WTC11 (cell line): ENCODE measurements around the gene ELANE. TPM values are rescaled to one million over a fixed set of nuclear protein-coding genes. Genes with fewer than 3 reads are reported as not detected.
A peak's percentile ranks its signal among the peaks of the same experiment; 100 is the strongest.

Experiments
- ATAC-seq: fragments of 200-7000 bp; cut with Tn5 transposase; 2 replicates; pipeline ENCODE4 v1.10.0; 2021; ENCODE audit warnings: mild to moderate bottlenecking, moderate library complexity
- CTCF ChIA-PET: fragments of 300-600 bp; sonication (Branson Sonifier 250); formaldehyde crosslinking; loops from one replicate; lab custom pipeline; 2021; ENCODE audit warnings: antibody characterized with exemption; lab: Charles Lee
- POLR2A ChIA-PET: fragments of 350-600 bp; sonication (Branson Sonifier 250); formaldehyde crosslinking; loops from one replicate; lab custom pipeline; 2021; ENCODE audit warnings: antibody characterized with exemption; lab: Charles Lee
- DNase-seq: peaks from one replicate; pipeline ENCODE4 v3.0.0; 2021; ENCODE audit warnings: low spot score
- H3K27ac Mint-ChIP-seq: 2 replicates; pipeline ENCODE4 v1.8.0; 2021; ENCODE audit warnings: mixed read lengths
- H3K27me3 Mint-ChIP-seq: 2 replicates; pipeline ENCODE4 v1.8.0; 2021; ENCODE audit warnings: low read depth, mild to moderate bottlenecking, moderate library complexity, mixed read lengths
- H3K36me3 Mint-ChIP-seq: 2 replicates; pipeline ENCODE4 v1.8.0; 2021; ENCODE audit warnings: mixed read lengths
- H3K4me1 Mint-ChIP-seq: 2 replicates; pipeline ENCODE4 v1.8.0; 2022; ENCODE audit warnings: mixed read lengths
- H3K4me3 Mint-ChIP-seq: 2 replicates; pipeline ENCODE4 v1.8.0; 2021; ENCODE audit warnings: mild to moderate bottlenecking, moderate library complexity, mixed read lengths
- H3K9me3 Mint-ChIP-seq: 2 replicates; pipeline ENCODE4 v1.8.0; 2021; ENCODE audit warnings: mixed read lengths
- CREB1 ChIP-seq: sonication (generic); formaldehyde crosslinking; IDR thresholded peaks from 2 replicates; pipeline ENCODE4 v1.8.0; 2023; ENCODE audit warnings: mild to moderate bottlenecking, missing genetic modification reagents
- ETV6 ChIP-seq: sonication (generic); formaldehyde crosslinking; IDR thresholded peaks from 2 replicates; pipeline ENCODE4 v1.8.1; 2022; ENCODE audit warnings: mild to moderate bottlenecking, missing genetic modification reagents
- GABPB1 ChIP-seq: sonication (generic); formaldehyde crosslinking; IDR thresholded peaks from 2 replicates; pipeline ENCODE4 v1.8.1; 2023; ENCODE audit warnings: mild to moderate bottlenecking, missing genetic modification reagents
- IRF2 ChIP-seq: sonication (generic); formaldehyde crosslinking; IDR thresholded peaks from 2 replicates; pipeline ENCODE4 v1.8.0; 2022; ENCODE audit warnings: low read depth, missing genetic modification reagents, borderline replicate concordance
- JUN ChIP-seq: sonication (generic); formaldehyde crosslinking; IDR thresholded peaks from 2 replicates; pipeline ENCODE4 v1.8.0; 2023; ENCODE audit warnings: mild to moderate bottlenecking, missing genetic modification reagents
- MLX ChIP-seq: sonication (generic); formaldehyde crosslinking; IDR thresholded peaks from 2 replicates; pipeline ENCODE4 v1.8.1; 2023; ENCODE audit warnings: mild to moderate bottlenecking, missing genetic modification reagents, moderate library complexity
- MXD4 ChIP-seq: fragments of 250-450 bp; sonication (Bioruptor Pico); IDR thresholded peaks from 2 replicates; pipeline ENCODE4 v1.8.0; 2021; ENCODE audit warnings: mild to moderate bottlenecking, moderate library complexity, borderline replicate concordance
- OVOL2 ChIP-seq: fragments of 250-450 bp; sonication (Bioruptor Pico); IDR thresholded peaks from 2 replicates; pipeline ENCODE4 v1.9.0; 2021; ENCODE audit warnings: mild to moderate bottlenecking, borderline replicate concordance
- PREB ChIP-seq: sonication (generic); formaldehyde crosslinking; IDR thresholded peaks from 2 replicates; pipeline ENCODE4 v1.8.1; 2022; ENCODE audit warnings: mild to moderate bottlenecking, missing genetic modification reagents, moderate library complexity, borderline replicate concordance
- ZBTB43 ChIP-seq: sonication (generic); formaldehyde crosslinking; IDR thresholded peaks from 2 replicates; pipeline ENCODE4 v1.8.1; 2023; ENCODE audit warnings: mild to moderate bottlenecking, missing genetic modification reagents
- ZNF532 ChIP-seq: fragments of 250-450 bp; sonication (Bioruptor Pico); IDR thresholded peaks from 2 replicates; pipeline ENCODE4 v1.9.0; 2021; ENCODE audit warnings: mild to moderate bottlenecking, borderline replicate concordance
- total RNA-seq: library from RNA; stranded (reverse); gene quantifications from 3 replicates; pipeline ENCODE4 v1.2.3, GENCODE V29; 2021
- TF ChIP-seq, protein P1 (sequence below): sonication (generic); formaldehyde crosslinking; IDR thresholded peaks from 2 replicates; pipeline ENCODE4 v1.8.1; 2023; ENCODE audit warnings: mild to moderate bottlenecking, missing genetic modification reagents
- TF ChIP-seq, protein P2 (sequence below): sonication (generic); formaldehyde crosslinking; IDR thresholded peaks from 2 replicates; pipeline ENCODE4 v1.8.1; 2023; ENCODE audit warnings: mild to moderate bottlenecking, missing genetic modification reagents, moderate library complexity
- TF ChIP-seq, protein P3 (sequence below): fragments of 250-450 bp; sonication (Bioruptor Pico); IDR thresholded peaks from 2 replicates; pipeline ENCODE4 v2.1.2; 2022; ENCODE audit warnings: mild to moderate bottlenecking, moderate library complexity

The ELANE gene
- total RNA-seq, 1 experiment from 2014 or later: not detected

DNA sequence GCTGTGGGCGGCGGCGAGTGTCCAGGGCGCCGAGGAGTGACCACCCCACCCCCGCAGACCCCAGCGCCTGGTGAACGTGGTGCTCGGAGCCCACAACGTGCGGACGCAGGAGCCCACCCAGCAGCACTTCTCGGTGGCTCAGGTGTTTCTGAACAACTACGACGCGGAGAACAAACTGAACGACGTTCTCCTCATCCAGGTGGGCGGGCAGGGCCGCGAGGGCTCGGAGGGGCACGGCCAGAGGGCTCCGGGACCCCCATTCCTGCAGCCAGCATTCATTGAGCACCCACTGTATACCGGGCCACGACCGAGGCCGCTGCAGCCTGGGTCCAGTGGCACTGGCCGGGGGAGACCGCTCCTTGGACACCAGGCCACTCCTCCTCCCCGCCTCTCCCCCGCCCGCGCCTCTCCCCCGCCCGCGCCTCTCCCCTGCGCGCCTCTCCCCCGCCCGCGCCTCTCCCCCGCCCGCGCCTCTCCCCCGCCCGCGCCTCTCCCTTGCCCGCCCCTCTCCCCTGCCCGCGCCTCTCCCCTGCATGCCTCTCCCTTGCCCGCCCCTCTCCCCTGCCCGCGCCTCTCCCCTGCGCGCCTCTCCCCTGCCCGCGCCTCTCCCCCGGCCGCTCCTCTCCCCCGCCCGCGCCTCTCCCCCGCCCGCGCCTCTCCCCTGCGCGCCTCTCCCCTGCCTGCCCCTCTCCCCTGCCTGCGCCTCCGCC, 8.1 kb upstream of the ELANE start:
- no peak for TF ChIP-seq MLX (CRISPR knock-in tag)
- TF ChIP-seq, protein P1, sequence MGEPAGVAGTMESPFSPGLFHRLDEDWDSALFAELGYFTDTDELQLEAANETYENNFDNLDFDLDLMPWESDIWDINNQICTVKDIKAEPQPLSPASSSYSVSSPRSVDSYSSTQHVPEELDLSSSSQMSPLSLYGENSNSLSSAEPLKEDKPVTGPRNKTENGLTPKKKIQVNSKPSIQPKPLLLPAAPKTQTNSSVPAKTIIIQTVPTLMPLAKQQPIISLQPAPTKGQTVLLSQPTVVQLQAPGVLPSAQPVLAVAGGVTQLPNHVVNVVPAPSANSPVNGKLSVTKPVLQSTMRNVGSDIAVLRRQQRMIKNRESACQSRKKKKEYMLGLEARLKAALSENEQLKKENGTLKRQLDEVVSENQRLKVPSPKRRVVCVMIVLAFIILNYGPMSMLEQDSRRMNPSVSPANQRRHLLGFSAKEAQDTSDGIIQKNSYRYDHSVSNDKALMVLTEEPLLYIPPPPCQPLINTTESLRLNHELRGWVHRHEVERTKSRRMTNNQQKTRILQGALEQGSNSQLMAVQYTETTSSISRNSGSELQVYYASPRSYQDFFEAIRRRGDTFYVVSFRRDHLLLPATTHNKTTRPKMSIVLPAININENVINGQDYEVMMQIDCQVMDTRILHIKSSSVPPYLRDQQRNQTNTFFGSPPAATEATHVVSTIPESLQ (CRISPR knock-in tag): no peak
- TF ChIP-seq, protein P2, sequence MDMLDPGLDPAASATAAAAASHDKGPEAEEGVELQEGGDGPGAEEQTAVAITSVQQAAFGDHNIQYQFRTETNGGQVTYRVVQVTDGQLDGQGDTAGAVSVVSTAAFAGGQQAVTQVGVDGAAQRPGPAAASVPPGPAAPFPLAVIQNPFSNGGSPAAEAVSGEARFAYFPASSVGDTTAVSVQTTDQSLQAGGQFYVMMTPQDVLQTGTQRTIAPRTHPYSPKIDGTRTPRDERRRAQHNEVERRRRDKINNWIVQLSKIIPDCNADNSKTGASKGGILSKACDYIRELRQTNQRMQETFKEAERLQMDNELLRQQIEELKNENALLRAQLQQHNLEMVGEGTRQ (CRISPR knock-in tag): no peak
- TF ChIP-seq MXD4 (CRISPR knock-in tag): no peak
- TF ChIP-seq ZNF532 (CRISPR knock-in tag): no peak
- TF ChIP-seq, protein P3, sequence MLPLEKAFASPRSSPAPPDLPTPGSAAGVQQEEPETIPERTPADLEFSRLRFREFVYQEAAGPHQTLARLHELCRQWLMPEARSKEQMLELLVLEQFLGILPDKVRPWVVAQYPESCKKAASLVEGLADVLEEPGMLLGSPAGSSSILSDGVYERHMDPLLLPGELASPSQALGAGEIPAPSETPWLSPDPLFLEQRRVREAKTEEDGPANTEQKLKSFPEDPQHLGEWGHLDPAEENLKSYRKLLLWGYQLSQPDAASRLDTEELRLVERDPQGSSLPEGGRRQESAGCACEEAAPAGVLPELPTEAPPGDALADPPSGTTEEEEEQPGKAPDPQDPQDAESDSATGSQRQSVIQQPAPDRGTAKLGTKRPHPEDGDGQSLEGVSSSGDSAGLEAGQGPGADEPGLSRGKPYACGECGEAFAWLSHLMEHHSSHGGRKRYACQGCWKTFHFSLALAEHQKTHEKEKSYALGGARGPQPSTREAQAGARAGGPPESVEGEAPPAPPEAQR: no peak
- TF ChIP-seq ZBTB43 (CRISPR knock-in tag): no peak
- TF ChIP-seq IRF2: no peak
- TF ChIP-seq PREB (CRISPR knock-in tag): no peak
- TF ChIP-seq ETV6: no peak
- no peak for TF ChIP-seq CREB1 (CRISPR knock-in tag)
- no peak for TF ChIP-seq GABPB1 (CRISPR knock-in tag)
- TF ChIP-seq JUN (CRISPR knock-in tag): no peak
- TF ChIP-seq OVOL2 (CRISPR knock-in tag): no peak
- TF ChIP-seq, all 79 proteins: peak for 0

More for the DNA sequence above, 8.1 kb upstream of the ELANE start:
- Mint-ChIP-seq H3K36me3 (no peaks in the 10 kb centered on the region), H3K9me3 (peaks cover 4% of the 10 kb centered on the region), H3K27me3 (peaks cover 42% of the 10 kb centered on the region), H3K27ac (no peak overlapping the region), H3K4me3 (peak overlapping the region; percentile 52), H3K4me1 (no peaks in the 10 kb centered on the region)
- ChIA-PET CTCF (interaction anchor here (1.1 kb wide), 1 partner anchor 13 kb away, joined by 6 read pairs; no protein-coding TSS in a partner anchor), POLR2A (no interaction called here)
- DNase-seq (no peak), ATAC-seq (no peak; the same call in 1 of the 2 replicates)
